K562 (cell line): ENCODE data around the gene SBF1. TPM values are rescaled to one million over a fixed set of nuclear protein-coding genes. Genes with fewer than 3 reads are reported as not detected.

ENCODE experiments used
- ATAC-seq: fragments of 200-7000 bp; cut with Tn5 transposase; 3 replicates; pipeline ENCODE4 v1.9.1; 2020; ENCODE audit warnings: moderate library complexity
- BruUV-seq: library from RNA; stranded (reverse); fragments of 400-500 nt; replicated peaks from 2 replicates; lab custom pipeline; 2021; lab: Mats Ljungman, UMichigan
- CTCF ChIA-PET: fragments of 300-600 bp; formaldehyde crosslinking; extraction: SDS; loops from one replicate; lab custom pipeline; 2021; ENCODE audit warnings: low intra/inter-chr PET ratio; lab: Yijun Ruan, JAX
- POLR2A ChIA-PET: fragments of 300-600, 350-650 bp; sonication (Branson Sonifier 250); formaldehyde crosslinking; extraction: SDS; loops from one replicate; lab custom pipeline; 2021; ENCODE audit warnings: antibody characterized with exemption, inconsistent platforms; lab: Yijun Ruan, JAX
- DNase-seq, 4 experiments: peaks; one replicate each; pipeline versions ENCODE4 v3.0.0 to v3.0.0-alpha.2; 2011 to 2018; ENCODE audit warnings: low spot score in 3 of 4, mixed read lengths in 3 of 4; ENCODE audit errors: extremely low read depth in 1 of 4
- FAIRE-seq: peaks from 2 replicates; lab custom pipeline; 2011; peaks lifted over from hg19 to GRCh38; lab: Jason Lieb, UNC
- H2AFZ ChIP-seq: 2 replicates; pipeline ENCODE4 v1.6.0; 2011; ENCODE audit warnings: low read depth, low read length, control low read depth, inconsistent platforms
- H3K27ac ChIP-seq: fragments of 200-600 bp; 3 replicates; pipeline ENCODE4 v1.8.0; 2011; ENCODE audit warnings: low read depth, mild to moderate bottlenecking, control low read depth, inconsistent platforms, low read length, moderate library complexity, mixed read lengths; ENCODE audit errors: extremely low read depth
- H3K27me3 ChIP-seq, 2 experiments: fragments of 300-600 bp in 1 of 2; 2 replicates in 1 of 2; 3 replicates in 1 of 2; pipeline versions ENCODE4 v1.6.0 to v1.8.0; 2011; ENCODE audit warnings: inconsistent platforms in 2 of 2, low read length in 2 of 2, mild to moderate bottlenecking in 1 of 2, mixed read lengths in 1 of 2, moderate library complexity in 1 of 2; ENCODE audit not compliant: control insufficient read depth in 2 of 2, insufficient read depth in 2 of 2
- H3K36me3 ChIP-seq: fragments of 300-600 bp; 3 replicates; pipeline ENCODE4 v1.8.0; 2011; ENCODE audit warnings: mild to moderate bottlenecking, low read length, inconsistent platforms; ENCODE audit not compliant: control insufficient read depth, insufficient read depth
- H3K4me1 ChIP-seq, 2 experiments: fragments of 200-600 bp in 1 of 2; replicated peaks in 1 of 2; 2 replicates in 1 of 2; 3 replicates in 1 of 2; pipeline versions ENCODE4 v1.5.1 to v1.8.0; 2011; ENCODE audit warnings: inconsistent platforms in 2 of 2, low read length in 2 of 2, mild to moderate bottlenecking in 1 of 2, mixed read lengths in 1 of 2, moderate library complexity in 1 of 2; ENCODE audit not compliant: control insufficient read depth in 2 of 2, insufficient read depth in 2 of 2
- H3K4me2 ChIP-seq: 2 replicates; pipeline ENCODE4 v1.6.1; 2011; ENCODE audit warnings: low read length, control low read depth, inconsistent platforms, mixed read lengths; ENCODE audit not compliant: insufficient read depth
- H3K4me3 ChIP-seq: fragments of 200-600 bp; sonication (generic), shearing (Covaris generic); 2 replicates; pipeline ENCODE4 v1.5.1; 2016; ENCODE audit warnings: control low read depth, inconsistent platforms
- H3K79me2 ChIP-seq: fragments of 200-600 bp; 3 replicates; pipeline ENCODE4 v1.8.0; 2011; ENCODE audit warnings: low read length, inconsistent platforms; ENCODE audit not compliant: control insufficient read depth, insufficient read depth
- H3K9ac ChIP-seq, 2 experiments: 2 replicates each; pipeline versions ENCODE4 v1.6.0 to v1.6.1; 2011; ENCODE audit warnings: low read depth in 2 of 2, low read length in 2 of 2, control low read depth in 1 of 2, inconsistent platforms in 1 of 2, mild to moderate bottlenecking in 1 of 2, mixed read lengths in 1 of 2; ENCODE audit not compliant: insufficient read depth in 1 of 2
- H3K9me1 ChIP-seq: one replicate; pipeline ENCODE4 v1.6.0; 2011; ENCODE audit warnings: inconsistent platforms, mild to moderate bottlenecking, low read length, moderate library complexity; ENCODE audit not compliant: control insufficient read depth, insufficient read depth
- H3K9me3 ChIP-seq: replicated peaks from 2 replicates; pipeline ENCODE4 v1.5.1; 2011; ENCODE audit warnings: low read depth, low read length, inconsistent platforms; ENCODE audit not compliant: control insufficient read depth, insufficient read depth
- H4K20me1 ChIP-seq: replicated peaks from 2 replicates; pipeline ENCODE4 v1.6.1; 2011; ENCODE audit warnings: low read length, inconsistent platforms, mixed read lengths; ENCODE audit not compliant: control insufficient read depth, insufficient read depth
- ASH1L ChIP-seq: fragments of 450-650 bp; IDR thresholded peaks from 2 replicates; pipeline ENCODE4 v1.6.1; 2018; ENCODE audit warnings: borderline replicate concordance, mild to moderate bottlenecking, low read depth; ENCODE audit not compliant: partially characterized antibody
- CREM ChIP-seq: IDR thresholded peaks from 2 replicates; pipeline ENCODE4 v1.6.1; 2014; ENCODE audit warnings: antibody characterized with exemption, low read depth
- HCFC1 ChIP-seq: IDR thresholded peaks from 2 replicates; pipeline ENCODE4 v1.6.1; 2012; ENCODE audit warnings: low read depth, low read length, improper control_type of control experiment
- MCM3 ChIP-seq: fragments of 450-650 bp; IDR thresholded peaks from 2 replicates; pipeline ENCODE4 v1.6.1; 2016
- POLR2G ChIP-seq: fragments of 200-400 bp; formaldehyde crosslinking; IDR thresholded peaks from 2 replicates; pipeline ENCODE4 v1.6.1; 2017; ENCODE audit warnings: low read depth, mild to moderate bottlenecking, antibody characterized with exemption, low read length, moderate library complexity
- SIN3A ChIP-seq, 2 experiments: fragments of 150-350 bp in 1 of 2; IDR thresholded peaks; 2 replicates each; pipeline ENCODE4 v1.6.1; 2011 to 2016; ENCODE audit warnings: borderline replicate concordance in 2 of 2, low read depth in 2 of 2, low read length in 2 of 2, mild to moderate bottlenecking in 2 of 2, moderate library complexity in 2 of 2; ENCODE audit not compliant: control insufficient read depth in 1 of 2
- SNRNP70 ChIP-seq: fragments of 200-400 bp; formaldehyde crosslinking; optimal IDR thresholded peaks from 2 replicates; pipeline ENCODE3; 2017; ENCODE audit warnings: low read depth, low read length
- TFAP4 ChIP-seq: sonication (generic); formaldehyde crosslinking; IDR thresholded peaks from 2 replicates; pipeline ENCODE4 v1.8.0; 2022; ENCODE audit warnings: missing genetic modification reagents, mild to moderate bottlenecking, moderate library complexity, borderline replicate concordance
- ZFP36 ChIP-seq: fragments of 150-350 bp; IDR thresholded peaks from 2 replicates; pipeline ENCODE4 v1.6.1; 2018; ENCODE audit warnings: low read length, low read depth; ENCODE audit not compliant: partially characterized antibody
- ZFX ChIP-seq: sonication (generic); formaldehyde crosslinking; IDR thresholded peaks from 2 replicates; pipeline ENCODE4 v1.8.0; 2022; ENCODE audit warnings: mild to moderate bottlenecking, missing genetic modification reagents, moderate library complexity
- ZNF347 ChIP-seq: fragments of 450-650 bp; formaldehyde crosslinking; IDR thresholded peaks from 2 replicates; pipeline ENCODE4 v1.4.0; 2020; ENCODE audit warnings: low read depth, mild to moderate bottlenecking, moderate library complexity
- WGBS: fragments of 100-300 bp; shearing (Covaris generic); methylation state at CpG from one replicate; pipeline ENCODE4 v1.1.6; 2016; ENCODE audit warnings: low coverage, mixed read lengths; ENCODE audit not compliant: insufficient coverage; ENCODE audit errors: missing lambda C conversion rate; 5-methylcytosine and 5-hydroxymethylcytosine counted together
- in situ Hi-C: fragments of 300-500 bp; cut with MboI; formaldehyde crosslinking; loops from 4 replicates; pipeline ENCODE4 v1.15.0; 2018; ENCODE audit warnings: inconsistent platforms, mixed read lengths
- intact Hi-C: fragments of 100-400 bp; cut with micrococcal nuclease; formaldehyde crosslinking; loops from 2 replicates; pipeline ENCODE4 v1.14.2; 2022
- polyA plus RNA-seq, 8 experiments: library from polyadenylated mRNA; depleted of rRNA in 4 of 8; stranded (reverse) in 5 of 8; unstranded in 3 of 8; fragments of >200 nt; fragmentation: Nextera tagmentation in 2 of 8; fragmentation: Illumina TruSeq in 1 of 8; extraction: Ambion mirVana in 2 of 8; extraction: Trizol in 1 of 8; gene quantifications; 2 replicates each; pipeline versions ENCODE4 v1.2.1 to v1.2.3, GENCODE V29; 2011 to 2014; ENCODE audit warnings: inconsistent platforms in 1 of 8, missing spikeins in 1 of 8
- total RNA-seq, 7 experiments: library from RNA; depleted of rRNA in 6 of 7; stranded (reverse); fragments of >200 nt in 6 of 7; fragmentation: Illumina TruSeq in 2 of 7; extraction: Trizol in 2 of 7; gene quantifications; 2 replicates each; pipeline versions ENCODE4 v1.2.1 to v1.2.3, GENCODE V29; 2011 to 2021; ENCODE audit warnings: low replicate concordance in 1 of 7
- TF ChIP-seq, protein P1 (sequence below), 2 experiments: IDR thresholded peaks; 2 replicates each; pipeline ENCODE4 v1.6.1; 2012; ENCODE audit warnings: improper control_type of control experiment in 2 of 2, low read depth in 2 of 2, low read length in 2 of 2, borderline replicate concordance in 1 of 2
- TF ChIP-seq, protein P2 (sequence below): fragments of 450-650 bp; formaldehyde crosslinking; IDR thresholded peaks from 2 replicates; pipeline ENCODE4 v1.4.0; 2022; ENCODE audit warnings: missing genetic modification characterization

The SBF1 gene
- total and polyA plus RNA-seq, 9 of the 15 experiments (the other 6 are each of a cell fraction or from before 2014, with no cell fraction given) = 0.44 to 50.4 (median 11.4) TPM

DNA sequence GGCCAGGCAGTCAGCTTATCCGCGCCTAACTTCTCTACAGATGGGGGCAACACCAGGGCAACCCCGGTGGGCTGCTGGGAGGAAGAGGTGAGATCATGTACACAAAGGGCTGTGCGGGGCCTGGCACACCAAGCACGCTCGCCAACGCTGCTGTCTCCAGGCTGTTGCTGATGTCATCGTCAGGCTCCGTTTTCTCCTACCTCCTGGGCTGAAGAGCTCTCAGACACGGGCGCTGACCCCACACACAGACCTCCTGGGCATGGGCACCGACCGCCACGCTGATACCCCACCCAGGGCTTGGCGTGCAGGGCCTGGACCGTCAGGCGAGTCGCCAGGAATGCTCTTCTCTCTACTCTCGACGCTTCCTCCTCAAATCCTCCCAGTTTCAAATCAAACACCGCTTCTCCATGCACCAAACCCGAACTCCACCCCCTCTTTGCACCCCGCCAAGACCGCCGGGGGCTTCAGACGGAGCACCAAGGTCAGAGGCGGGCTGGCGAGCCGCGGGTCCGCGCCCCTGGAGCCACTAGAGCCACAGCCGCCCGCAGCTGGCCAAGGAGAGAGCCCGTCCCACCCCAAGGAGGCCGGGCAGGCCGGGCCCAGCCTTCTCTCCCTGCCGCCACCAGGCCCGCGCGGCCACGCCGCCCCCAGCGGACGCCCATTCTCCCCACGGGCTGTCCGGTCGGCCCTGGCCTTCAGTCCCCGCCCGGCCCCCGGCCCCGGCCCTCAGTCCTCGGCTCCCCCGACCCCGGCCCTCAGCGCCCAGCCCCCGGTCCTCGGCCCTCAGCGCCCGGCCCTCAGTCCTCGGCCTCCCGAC, 772 bp downstream of the SBF1 start:
- in situ Hi-C loops = no loop called here
- ChIA-PET CTCF (interaction anchor here (0.6 kb wide), 1 partner anchor 131 kb away, joined by 4 read pairs; no protein-coding TSS in a partner anchor), POLR2A (interaction anchor here (1.0 kb wide), 1 partner anchor 9 kb away, joined by 5 read pairs; no protein-coding TSS in a partner anchor)
- H3K4me3 ChIP-seq = peak overlapping the region; percentile 63
- peaks cover 29 to 62% of the 10 kb centered on the region in 2 experiments for H3K4me1 ChIP-seq
- BruUV-seq = TSS peak; percentile 56
- H2AFZ ChIP-seq = no peak overlapping the region
- H3K9me1 ChIP-seq = peaks cover 8% of the 10 kb centered on the region
- FAIRE-seq (no peak), DNase-seq (peak; percentile 24 to 55 (median 52)), ATAC-seq (peak; percentile 60)
- 0 out of 3 replicates have a peak, but pooled peaks cover 2% of the 10 kb centered on the region for H3K36me3 ChIP-seq
- peaks cover 36% of the 10 kb centered on the region for H4K20me1 ChIP-seq
- H3K27me3 ChIP-seq = no peaks in the 10 kb centered on the region
- H3K27ac ChIP-seq = peak overlapping the region; percentile 46; the same call in 2 of the 3 replicates
- 11% methylated on average over 30 of the region's 62 CpGs for WGBS
- no peaks in the 10 kb centered on the region for H3K9me3 ChIP-seq
- intact Hi-C loops = no loop called here
- H3K4me2 ChIP-seq = peak overlapping the region; percentile 73
- peak overlapping the region; percentile 44 to 93; a peak in 3 of 4 replicates for H3K9ac ChIP-seq
- H3K79me2 ChIP-seq = peaks cover 51% of the 10 kb centered on the region
- TF ChIP-seq TFAP4 (CRISPR knock-in tag) (peak; percentile 41; the same call in 1 of the 2 replicates), MCM3 (no peak), POLR2G (0 out of 2 replicates have a peak, but pooled peaks have one; percentile 29), ASH1L (no peak), ZFP36 (peak; percentile 86), ZNF347 (CRISPR knock-in tag) (no peak), SNRNP70 (no peak), CREM (no peak), ZFX (peak; percentile 33), SIN3A (IDR thresholded peaks at IDR 0.05; ENCODE audit: borderline replicate concordance in 2 of 2, control insufficient read depth in 1 of 2, low read depth in 2 of 2, low read length in 2 of 2) (peak in 1 of 2 experiments; percentile 70; a peak in 1 of 4 replicates), HCFC1 (no peak)
- TF ChIP-seq, protein P1, sequence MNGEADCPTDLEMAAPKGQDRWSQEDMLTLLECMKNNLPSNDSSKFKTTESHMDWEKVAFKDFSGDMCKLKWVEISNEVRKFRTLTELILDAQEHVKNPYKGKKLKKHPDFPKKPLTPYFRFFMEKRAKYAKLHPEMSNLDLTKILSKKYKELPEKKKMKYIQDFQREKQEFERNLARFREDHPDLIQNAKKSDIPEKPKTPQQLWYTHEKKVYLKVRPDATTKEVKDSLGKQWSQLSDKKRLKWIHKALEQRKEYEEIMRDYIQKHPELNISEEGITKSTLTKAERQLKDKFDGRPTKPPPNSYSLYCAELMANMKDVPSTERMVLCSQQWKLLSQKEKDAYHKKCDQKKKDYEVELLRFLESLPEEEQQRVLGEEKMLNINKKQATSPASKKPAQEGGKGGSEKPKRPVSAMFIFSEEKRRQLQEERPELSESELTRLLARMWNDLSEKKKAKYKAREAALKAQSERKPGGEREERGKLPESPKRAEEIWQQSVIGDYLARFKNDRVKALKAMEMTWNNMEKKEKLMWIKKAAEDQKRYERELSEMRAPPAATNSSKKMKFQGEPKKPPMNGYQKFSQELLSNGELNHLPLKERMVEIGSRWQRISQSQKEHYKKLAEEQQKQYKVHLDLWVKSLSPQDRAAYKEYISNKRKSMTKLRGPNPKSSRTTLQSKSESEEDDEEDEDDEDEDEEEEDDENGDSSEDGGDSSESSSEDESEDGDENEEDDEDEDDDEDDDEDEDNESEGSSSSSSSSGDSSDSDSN (IDR thresholded peaks at IDR 0.05; ENCODE audit: borderline replicate concordance in 1 of 2, low read depth in 2 of 2, low read length in 2 of 2) = 0 out of 4 replicates have a peak, but pooled peaks have one; percentile 39 to 58
- TF ChIP-seq, protein P2, sequence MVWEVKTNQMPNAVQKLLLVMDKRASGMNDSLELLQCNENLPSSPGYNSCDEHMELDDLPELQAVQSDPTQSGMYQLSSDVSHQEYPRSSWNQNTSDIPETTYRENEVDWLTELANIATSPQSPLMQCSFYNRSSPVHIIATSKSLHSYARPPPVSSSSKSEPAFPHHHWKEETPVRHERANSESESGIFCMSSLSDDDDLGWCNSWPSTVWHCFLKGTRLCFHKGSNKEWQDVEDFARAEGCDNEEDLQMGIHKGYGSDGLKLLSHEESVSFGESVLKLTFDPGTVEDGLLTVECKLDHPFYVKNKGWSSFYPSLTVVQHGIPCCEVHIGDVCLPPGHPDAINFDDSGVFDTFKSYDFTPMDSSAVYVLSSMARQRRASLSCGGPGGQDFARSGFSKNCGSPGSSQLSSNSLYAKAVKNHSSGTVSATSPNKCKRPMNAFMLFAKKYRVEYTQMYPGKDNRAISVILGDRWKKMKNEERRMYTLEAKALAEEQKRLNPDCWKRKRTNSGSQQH (CRISPR knock-in tag) = no peak
